HG03060 (cell line): ENCODE data around the gene ABCA5.

Experiments used
- ATAC-seq: cut with Tn5 transposase; IDR thresholded peaks from one replicate; pipeline ENCODE4 v1.9.1; 2021; ENCODE audit warnings: low read depth, moderate number of reproducible peaks; ENCODE audit not compliant: unreplicated experiment

The ABCA5 gene, protein sequence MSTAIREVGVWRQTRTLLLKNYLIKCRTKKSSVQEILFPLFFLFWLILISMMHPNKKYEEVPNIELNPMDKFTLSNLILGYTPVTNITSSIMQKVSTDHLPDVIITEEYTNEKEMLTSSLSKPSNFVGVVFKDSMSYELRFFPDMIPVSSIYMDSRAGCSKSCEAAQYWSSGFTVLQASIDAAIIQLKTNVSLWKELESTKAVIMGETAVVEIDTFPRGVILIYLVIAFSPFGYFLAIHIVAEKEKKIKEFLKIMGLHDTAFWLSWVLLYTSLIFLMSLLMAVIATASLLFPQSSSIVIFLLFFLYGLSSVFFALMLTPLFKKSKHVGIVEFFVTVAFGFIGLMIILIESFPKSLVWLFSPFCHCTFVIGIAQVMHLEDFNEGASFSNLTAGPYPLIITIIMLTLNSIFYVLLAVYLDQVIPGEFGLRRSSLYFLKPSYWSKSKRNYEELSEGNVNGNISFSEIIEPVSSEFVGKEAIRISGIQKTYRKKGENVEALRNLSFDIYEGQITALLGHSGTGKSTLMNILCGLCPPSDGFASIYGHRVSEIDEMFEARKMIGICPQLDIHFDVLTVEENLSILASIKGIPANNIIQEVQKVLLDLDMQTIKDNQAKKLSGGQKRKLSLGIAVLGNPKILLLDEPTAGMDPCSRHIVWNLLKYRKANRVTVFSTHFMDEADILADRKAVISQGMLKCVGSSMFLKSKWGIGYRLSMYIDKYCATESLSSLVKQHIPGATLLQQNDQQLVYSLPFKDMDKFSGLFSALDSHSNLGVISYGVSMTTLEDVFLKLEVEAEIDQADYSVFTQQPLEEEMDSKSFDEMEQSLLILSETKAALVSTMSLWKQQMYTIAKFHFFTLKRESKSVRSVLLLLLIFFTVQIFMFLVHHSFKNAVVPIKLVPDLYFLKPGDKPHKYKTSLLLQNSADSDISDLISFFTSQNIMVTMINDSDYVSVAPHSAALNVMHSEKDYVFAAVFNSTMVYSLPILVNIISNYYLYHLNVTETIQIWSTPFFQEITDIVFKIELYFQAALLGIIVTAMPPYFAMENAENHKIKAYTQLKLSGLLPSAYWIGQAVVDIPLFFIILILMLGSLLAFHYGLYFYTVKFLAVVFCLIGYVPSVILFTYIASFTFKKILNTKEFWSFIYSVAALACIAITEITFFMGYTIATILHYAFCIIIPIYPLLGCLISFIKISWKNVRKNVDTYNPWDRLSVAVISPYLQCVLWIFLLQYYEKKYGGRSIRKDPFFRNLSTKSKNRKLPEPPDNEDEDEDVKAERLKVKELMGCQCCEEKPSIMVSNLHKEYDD (N-terminal part only)

DNA sequence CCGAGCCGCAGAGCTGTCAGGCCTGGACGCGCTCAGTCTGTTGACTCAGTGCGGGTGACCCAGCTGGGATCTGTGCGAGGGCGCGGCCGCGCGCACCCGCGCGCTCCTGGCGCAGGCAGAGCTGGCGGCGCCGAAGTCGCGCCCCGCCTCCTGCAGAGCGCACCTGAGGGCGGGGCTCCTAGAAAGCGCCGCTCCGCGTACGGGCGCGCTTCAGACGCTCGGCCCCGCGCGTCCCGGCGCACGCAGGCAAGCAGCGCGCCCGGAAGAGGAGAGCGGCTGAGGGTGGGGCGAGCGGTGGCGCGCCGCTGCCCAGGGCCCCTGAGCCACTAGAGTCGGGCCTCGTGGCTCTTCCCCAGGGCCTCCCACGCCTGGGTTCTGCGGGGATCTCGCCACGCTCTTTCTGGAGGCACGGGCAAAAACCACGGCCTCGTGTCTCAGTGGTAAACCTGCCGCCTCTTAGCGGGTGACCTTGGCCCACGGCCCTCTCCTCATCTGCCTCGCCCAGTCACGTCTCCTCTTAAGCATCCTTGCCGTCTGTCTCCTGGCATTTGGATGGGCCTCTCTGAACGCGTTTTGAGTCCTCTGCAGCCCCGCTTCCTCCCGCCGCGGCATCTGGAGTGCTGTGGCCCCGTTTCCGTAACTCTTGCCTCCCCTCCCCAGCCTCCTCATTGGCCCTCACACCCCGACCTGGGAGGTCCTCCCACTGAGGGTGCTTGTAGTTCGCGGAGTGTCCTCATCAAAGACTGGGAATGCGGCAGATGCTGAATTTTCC, at the start of gene ABCA5:
ABCA5 (minus strand) TSS at position 74 of the 772 bp plus-strand sequence. CDS start 12,718 bp downstream, outside the sequence.
- ATAC-seq: peak; percentile 71

DNA sequence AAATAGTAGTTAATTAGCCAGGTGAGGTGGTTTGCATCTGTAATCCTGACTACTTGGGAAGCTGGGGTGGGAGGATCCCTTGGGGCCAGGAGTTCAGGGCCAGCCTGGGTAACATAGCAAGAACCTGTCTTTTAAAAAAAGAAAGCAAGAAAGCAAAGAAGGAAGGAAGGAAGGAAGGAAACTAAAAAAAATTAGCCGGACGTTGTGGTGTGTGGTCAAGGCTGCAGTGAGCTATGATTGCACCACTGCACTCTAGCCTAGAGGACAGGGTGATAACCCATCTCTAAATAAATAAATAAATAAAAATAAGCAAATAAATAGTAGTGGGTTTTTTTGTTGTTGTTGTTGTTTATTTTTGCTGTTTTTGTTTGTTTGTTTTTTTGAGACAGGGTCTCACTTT, 48.3 kb upstream of the ABCA5 start:
- ATAC-seq: no peak

DNA sequence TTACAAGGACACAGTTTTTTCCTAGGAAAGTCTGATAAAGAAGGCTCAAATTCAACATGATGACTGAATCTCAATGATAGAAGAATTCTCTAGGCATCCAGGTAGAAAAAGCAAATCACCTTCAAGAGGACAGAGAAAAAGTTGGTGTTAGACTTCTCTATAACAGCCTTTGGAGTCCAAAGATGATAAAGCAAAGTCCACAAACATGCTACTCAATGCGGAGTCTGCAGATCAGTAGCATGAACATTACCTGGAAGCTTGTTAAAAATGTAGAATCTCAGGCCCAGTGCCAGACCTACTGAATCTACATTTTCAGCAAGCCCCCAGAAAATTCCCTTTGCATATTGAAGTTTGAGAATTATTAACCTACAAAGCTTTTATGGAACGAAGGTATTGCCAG, 46.1 kb upstream of the ABCA5 start:
- ATAC-seq: no peak

DNA sequence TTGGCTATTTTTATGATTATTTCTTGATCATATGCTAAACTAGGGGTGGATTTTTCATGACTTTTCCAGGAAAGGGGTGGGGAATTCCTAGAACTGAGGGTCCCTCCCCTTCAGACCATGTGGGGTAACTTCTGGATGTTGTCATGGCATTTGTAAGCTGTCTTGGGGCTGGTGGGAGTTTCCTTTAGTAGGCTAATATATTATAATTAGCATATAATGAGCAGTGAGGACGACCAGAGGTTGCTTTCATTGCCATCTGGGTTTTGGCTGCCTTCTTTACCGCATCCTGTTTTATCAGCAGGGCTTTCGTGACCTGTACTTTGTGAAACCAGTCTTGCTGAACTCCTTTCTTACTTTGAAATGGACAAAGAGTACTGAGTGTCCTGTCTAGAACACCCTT, 40.4 kb upstream of the ABCA5 start:
- ATAC-seq: peak; percentile 71

DNA sequence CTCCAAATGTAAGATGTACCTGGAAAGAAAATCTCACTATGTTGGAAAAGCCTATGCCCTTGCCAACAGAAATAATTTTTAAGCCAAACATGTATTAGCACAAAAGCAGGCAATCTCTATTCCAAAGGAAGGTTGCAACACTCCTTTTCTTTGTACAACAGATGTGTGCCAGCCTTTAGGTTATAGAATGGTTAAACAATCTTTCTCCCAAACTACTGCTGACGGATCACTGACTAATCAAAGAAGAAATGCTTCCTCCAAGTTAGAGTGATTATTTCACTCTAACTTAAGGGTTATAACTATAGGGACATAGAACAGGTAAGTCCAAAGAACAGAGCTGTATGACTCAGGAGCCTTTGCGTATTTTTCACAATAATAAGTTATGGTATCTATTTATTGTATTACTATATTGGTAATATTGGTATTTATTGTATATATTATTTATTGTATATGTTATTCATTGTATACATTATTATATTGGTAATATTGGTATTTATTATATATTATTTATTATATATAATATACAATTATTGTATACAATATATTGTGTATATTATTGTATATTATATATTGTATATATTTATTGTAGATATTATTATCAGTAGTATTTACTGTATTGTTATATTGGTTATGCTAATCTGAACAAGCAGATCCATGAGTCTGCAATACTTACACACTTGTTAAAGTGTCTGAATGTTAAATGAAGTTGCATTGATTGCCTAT, 36.7 kb upstream of the ABCA5 start:
- no peak for ATAC-seq

DNA sequence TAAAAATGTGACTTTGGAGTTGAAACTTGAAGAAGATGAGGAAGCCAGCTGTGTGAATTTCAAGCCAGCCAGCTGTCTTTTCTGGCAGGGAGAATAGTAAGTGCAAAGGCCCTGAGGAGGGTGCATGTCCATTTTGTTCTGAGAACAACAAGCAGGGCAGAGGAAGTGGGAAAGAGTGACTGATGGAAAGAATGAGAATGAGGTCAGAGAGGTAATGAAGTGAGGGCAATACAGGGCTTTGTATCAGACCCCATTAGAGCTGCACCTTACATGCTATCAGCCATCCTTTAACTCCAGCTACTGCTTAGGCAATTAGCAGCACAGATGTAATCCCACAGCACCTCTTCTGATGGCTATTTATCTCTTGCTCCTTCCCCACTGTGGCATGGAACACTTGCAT, 34.2 kb upstream of the ABCA5 start:
- no peak for ATAC-seq

DNA sequence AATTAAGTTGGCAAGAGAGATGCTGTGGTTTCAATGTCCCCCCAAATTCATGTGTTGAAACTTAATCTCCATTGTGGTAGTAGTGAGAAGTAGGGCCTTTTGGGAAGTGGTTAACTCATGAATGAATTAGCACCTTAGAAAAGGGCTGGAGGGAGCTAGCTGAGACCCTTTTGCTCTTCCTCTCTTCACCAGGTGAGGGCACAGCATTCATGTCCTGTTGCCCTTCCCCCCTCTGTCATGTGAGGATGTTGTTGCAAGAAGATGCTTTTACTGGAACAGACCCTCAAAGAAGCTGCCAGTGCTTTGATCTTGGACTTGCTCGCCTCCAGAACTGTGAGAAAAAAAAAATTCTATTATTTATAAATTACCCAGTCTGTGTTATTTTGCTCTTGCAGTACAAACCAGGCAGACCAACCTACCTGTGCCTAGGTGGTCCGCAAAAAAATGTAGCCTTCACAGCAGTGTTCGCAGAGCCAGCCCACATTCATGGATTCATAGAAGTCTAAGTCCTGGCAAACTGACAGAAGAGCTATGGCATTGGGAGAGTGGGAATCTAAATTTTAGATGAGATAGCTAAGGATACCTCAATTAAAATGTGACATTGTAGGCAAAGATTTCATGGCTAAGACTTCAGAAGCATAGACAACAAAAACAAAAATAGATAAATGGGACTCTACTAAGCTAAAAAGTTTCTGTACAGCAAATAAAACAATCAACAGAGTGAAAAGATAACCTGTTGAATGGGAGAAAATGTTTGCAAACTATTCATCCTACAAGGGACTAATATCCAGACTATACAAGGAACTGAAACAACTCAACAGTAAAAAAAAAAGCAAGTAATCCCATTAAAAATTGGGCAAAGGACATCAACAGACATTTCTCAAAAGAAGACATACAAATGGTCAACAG, 32.0 kb upstream of the ABCA5 start:
- no peak for ATAC-seq

DNA sequence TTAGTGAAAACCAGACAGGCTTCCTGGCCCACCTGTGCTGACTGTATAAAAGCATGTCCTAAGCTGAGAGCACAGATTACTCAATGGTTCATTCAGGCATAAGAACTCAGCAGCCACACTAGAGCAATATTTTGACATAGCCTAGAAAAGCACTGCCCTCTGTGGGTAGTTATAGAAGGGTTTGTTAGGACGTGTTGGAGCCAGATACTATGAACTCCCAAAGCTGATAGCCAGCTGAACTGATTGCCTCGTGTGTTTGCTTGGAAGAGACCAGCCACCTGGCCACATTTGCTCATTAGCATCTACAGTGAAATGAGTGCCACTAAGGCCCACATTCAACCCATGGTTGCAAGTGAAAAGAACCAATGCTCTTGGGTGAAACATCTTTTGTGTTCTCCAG, 30.8 kb upstream of the ABCA5 start:
- ATAC-seq: no peak

DNA sequence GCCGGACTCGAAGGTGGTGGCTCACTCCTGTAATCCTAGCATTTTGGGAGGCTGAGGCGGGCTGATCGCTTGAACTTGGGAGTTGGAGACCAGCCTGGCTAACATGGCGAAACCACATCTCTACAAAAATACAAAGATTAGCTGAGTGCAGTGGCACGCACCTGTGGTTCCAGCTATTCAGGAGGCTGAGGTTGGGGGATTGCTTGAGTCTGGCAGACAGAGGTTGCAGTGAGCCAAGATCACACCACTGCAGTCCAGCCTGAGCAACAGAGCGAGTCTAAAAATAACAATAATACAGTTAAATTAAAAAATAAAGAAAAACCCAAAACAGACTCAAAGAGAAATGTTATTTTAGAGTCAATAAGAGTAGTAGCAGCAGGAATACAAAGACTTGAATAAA, 29.7 kb upstream of the ABCA5 start:
- ATAC-seq: no peak

DNA sequence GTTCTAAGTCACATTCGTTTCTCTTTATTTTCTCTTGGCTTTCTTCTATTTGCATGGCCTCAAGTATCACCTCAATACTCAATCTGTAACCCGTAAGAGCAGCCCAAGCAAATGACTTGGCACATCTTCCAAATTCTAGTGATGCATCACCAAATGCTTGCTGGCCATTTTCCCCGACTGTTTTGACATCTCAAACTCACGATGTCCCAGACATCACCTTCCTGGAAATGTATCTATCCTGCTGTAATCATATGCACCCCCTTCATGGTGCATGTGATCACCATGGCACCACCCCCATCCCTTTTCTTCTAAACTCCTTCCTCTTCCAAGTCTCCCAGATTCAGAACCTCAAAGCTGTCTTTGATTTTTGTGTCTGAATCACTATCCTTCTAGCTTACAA, 24.0 kb upstream of the ABCA5 start:
- ATAC-seq: no peak

DNA sequence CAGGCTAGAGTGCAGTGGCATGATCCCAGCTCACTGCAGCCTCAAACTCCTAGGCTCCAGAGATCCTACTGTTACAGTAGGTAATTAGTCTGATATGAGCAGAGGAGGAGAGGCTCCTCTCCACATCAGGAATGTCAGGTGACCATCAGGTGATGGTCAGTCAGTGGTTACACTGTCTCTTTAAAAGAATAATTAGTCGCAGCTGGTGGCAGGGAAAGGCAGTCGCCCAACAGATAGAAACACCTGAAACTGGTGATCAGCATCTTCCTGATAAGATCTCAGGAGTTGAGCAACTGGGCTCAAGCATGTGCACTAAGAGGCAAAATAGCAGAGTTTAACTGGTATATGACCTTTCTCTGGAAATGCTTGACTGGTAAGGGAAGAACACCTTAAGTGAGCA, 21.5 kb upstream of the ABCA5 start:
- no peak for ATAC-seq

DNA sequence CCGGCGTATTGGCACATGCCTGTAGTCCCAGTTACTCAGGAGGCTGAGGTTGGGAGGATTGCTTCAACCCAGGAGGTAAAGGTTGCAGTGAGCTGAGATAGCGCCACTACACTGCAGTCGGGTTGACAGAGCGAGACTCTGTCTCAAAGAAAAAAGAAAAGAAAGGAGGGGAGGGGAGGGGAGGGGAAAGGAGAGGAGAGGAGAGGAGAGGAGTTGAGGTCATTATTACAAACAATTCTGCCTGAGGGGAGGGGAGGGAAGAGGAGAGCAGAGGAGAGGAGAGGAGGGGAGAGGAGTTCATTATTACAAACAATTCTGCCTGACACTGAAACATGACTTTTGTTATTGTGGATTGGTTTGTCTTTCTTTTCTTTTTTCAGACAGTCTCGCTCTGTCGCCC, 19.8 kb upstream of the ABCA5 start:
- no peak for ATAC-seq

DNA sequence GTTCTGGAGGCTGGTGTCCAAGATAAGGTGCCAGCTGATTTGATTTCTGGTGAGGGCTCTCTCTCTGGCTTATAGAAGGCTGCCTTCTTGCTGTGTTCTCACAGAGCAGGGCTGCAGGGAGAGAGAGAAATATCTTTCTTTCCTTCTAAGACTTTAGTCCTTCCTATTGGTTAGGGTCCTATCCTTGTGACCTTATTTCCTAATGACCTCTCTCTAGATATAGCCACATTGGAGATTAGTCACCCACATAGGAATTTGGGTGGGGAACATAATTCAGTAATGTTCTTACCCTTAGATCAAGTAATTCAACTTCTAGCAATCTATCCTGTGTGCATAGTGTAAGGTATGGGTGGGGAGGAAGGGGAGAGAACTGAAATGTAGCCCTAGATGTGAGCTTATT, 18.0 kb upstream of the ABCA5 start:
- ATAC-seq: no peak

DNA sequence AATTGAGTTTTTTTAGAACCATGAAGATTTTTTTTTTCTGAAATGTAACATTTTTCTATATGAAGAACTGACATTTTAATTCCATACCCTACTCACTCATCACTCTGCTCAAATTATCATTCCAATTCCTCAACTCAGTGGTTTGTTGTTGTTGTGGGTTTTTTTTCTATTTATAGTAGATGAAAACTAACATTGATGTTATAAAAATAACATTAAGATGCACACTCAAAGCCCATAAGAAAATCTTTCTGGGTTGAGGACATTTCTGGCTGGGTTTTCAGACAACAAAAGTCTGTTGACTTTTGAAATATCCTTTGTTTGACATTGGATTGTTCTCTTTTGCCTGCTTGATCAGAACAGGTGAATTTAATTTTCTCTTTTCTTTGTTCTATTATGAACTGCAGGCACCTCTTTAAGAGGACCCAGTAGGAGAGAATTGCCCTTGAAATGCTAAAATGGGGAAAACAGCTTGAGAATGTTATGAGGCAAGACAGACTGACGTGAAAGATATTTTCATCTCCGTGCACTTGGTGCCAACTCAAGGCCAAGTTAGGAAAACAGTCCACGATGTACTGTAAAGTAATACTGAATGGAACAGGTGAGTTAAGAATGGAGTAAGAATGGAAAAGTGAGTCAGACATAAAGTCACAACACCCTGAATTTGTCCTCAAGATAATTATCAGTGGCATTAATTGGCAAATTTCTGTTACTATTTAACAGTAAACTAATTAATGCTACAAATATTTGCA, 16.1 kb upstream of the ABCA5 start:
- ATAC-seq: no peak

DNA sequence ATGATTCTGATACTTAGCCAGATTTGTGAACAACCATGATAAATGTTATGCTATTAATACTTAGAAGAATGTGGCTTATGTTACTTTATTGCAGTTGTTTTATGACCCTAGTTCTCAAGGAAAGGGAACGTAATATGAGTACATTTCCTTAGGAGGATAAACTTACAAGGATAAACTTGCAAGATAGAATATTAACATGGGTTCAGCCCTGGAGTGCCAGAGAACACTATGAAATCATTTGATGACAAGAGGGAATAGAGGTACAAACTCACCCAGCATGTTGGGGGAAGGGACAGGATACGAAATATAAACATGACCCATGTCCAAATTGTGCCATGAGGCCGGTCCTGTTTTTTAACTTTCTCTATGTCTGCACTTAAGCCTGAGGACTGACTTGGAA, 13.0 kb upstream of the ABCA5 start:
- ATAC-seq: no peak

DNA sequence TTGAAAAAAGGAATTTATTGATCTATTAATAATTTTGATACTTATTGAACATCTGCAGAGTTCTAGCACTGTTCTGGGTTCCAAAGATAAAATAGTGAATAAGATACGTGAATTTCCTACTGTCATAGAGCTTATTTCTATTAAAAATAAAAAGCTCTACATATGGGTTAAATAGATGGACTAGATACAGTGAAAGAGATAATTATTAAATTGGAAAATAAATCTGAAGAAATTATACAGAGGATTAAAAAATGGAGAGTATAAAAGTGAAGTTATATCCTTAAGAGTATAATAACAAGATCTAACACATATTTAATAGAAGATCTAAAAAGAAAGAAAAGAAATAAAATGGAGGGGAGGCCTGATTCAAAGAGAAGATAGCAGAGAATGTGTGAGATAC, 10.1 kb upstream of the ABCA5 start:
- no peak for ATAC-seq

DNA sequence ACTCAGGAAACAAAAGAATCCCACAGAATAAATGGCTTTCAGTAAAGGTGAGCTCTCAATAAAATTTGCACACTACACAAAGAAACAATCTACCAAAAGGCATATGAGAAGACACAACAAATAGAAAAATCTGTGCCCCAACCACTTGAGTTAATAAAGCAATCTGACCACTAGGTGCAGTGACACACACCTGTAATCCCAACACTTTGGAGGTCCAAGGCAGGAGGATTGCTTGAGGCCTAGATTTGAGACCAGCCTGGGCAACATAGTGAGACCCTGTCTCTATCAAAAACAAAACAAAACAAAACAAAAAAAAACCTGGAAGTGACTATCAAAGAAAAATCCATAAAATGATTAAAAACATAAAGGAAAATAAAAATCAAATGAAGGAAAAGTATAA, 9.6 kb upstream of the ABCA5 start:
- ATAC-seq: no peak

DNA sequence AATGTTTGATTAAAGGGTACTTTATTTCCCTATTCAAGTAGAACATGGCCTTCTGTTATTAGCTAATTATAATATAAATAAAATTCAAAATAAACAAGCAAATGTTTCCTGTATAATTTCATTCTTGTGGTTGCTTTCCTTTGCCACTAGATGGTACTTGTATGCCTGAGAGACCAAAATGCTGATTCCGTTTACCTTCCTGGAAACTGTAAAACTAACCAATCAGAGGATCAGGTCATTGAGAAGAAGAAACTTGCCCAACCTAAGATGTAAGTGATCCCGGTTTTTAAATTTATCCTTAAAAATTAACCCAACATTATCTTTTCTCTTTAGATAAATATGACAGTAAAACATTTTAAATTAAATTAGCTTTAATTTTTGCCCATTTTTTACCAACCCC, 8.1 kb upstream of the ABCA5 start:
- ATAC-seq: no peak
